ENCODE results near the gene FBXL17. TPM values are rescaled to one million over a fixed set of nuclear protein-coding genes. Genes with fewer than 3 reads are reported as not detected.
A peak's percentile ranks its signal among the peaks of the same experiment; 100 is the strongest.
"Not testable (repeated sequence)": the region's sequence is repeated elsewhere in the genome, so short reads cannot be mapped to it uniquely, and the experiment has no call there.

FBXL17 gene
- total RNA-seq, 1 experiment from 2014 or later: 11.6 TPM

DNA sequence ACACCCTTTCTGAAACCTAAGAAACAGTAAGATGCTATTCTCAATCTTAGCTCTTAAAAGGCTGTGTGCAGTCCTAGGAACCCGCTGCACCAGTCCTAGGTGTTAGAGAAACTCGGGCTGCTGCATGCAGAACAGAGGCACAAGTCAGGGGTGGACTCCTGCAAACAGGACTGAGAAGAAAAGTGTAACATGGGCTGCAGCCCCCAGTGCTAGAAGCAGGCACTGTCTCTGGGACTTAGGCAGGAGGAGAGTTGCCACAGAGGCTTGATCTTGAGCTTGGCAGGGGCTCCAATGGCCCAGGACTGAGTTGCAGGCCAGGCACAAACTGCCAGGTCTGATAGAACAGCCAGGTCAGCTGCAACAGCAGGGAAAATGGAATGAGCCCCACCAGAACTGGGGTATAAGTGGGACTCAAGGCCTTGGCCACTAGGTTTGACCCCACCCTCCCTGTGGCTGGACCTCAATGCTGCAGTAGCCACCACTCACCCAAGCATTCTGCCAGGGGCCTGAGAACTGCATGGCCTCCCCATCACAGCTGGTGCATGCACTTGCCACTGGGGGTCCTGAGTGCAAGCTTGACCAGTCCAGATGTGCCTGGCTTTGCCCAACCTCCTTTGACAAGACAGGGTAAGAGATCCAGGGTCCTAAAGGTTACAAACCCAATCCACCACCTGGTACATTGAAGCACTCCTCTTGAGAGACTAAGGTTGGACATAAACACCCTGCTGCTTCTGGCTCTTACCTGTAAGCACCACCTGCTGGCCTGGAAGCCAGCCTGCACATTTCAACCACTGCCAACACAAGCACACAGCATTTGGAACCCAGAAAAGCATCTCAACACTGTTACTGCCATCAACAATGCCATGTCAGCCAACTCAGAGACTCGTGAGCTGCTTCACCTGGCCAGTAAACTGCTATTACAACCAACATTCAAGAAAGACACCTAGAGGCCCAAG lies 103.3 kb downstream of the FBXL17 start:
- H3K27ac Mint-ChIP-seq (ENCODE audit: unreplicated experiment): peak overlapping the region; percentile 37
- H3K4me1 Mint-ChIP-seq (ENCODE audit: low read depth, unreplicated experiment): peaks cover 10% of the 10 kb centered on the region
- CTCF ChIA-PET: no interaction called here
- DNase-seq: no peak
- TF ChIP-seq, protein P1, sequence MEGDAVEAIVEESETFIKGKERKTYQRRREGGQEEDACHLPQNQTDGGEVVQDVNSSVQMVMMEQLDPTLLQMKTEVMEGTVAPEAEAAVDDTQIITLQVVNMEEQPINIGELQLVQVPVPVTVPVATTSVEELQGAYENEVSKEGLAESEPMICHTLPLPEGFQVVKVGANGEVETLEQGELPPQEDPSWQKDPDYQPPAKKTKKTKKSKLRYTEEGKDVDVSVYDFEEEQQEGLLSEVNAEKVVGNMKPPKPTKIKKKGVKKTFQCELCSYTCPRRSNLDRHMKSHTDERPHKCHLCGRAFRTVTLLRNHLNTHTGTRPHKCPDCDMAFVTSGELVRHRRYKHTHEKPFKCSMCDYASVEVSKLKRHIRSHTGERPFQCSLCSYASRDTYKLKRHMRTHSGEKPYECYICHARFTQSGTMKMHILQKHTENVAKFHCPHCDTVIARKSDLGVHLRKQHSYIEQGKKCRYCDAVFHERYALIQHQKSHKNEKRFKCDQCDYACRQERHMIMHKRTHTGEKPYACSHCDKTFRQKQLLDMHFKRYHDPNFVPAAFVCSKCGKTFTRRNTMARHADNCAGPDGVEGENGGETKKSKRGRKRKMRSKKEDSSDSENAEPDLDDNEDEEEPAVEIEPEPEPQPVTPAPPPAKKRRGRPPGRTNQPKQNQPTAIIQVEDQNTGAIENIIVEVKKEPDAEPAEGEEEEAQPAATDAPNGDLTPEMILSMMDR (IDR thresholded peaks at IDR 0.05; ENCODE audit: insufficient read depth in 1 of 2, low read depth in 1 of 2, low read length in 1 of 2, severe bottlenecking in 1 of 2, unreplicated experiment in 1 of 2): peak in 1 of 2 experiments; percentile 20
- no peaks in the 10 kb centered on the region for H3K27me3 Mint-ChIP-seq (ENCODE audit: insufficient read depth, unreplicated experiment)
- H3K4me3 Mint-ChIP-seq (ENCODE audit: unreplicated experiment): no peak overlapping the region
- no peaks in the 10 kb centered on the region for H3K27me3 ChIP-seq (replicated peaks; ENCODE audit: control insufficient read depth, insufficient read depth, low read length)
- POLR2A ChIA-PET: no interaction called here
- H3K4me3 ChIP-seq (ENCODE audit: low read depth, low read length): no peak overlapping the region
- BruUV-seq (replicated peaks): no TSS peak
- intact Hi-C loops (cut with micrococcal nuclease; ENCODE audit: unreplicated experiment): no loop called here
- H3K36me3 ChIP-seq (ENCODE audit: control insufficient read depth, insufficient read depth, low read length): no peaks in the 10 kb centered on the region
- H3K4me1 ChIP-seq: no peaks in the 10 kb centered on the region
- no peaks in the 10 kb centered on the region for H3K9me3 ChIP-seq
- H3K9me3 Mint-ChIP-seq (ENCODE audit: unreplicated experiment): peaks cover 16% of the 10 kb centered on the region
- no peaks in the 10 kb centered on the region for H3K36me3 Mint-ChIP-seq (ENCODE audit: insufficient read depth, unreplicated experiment)

DNA sequence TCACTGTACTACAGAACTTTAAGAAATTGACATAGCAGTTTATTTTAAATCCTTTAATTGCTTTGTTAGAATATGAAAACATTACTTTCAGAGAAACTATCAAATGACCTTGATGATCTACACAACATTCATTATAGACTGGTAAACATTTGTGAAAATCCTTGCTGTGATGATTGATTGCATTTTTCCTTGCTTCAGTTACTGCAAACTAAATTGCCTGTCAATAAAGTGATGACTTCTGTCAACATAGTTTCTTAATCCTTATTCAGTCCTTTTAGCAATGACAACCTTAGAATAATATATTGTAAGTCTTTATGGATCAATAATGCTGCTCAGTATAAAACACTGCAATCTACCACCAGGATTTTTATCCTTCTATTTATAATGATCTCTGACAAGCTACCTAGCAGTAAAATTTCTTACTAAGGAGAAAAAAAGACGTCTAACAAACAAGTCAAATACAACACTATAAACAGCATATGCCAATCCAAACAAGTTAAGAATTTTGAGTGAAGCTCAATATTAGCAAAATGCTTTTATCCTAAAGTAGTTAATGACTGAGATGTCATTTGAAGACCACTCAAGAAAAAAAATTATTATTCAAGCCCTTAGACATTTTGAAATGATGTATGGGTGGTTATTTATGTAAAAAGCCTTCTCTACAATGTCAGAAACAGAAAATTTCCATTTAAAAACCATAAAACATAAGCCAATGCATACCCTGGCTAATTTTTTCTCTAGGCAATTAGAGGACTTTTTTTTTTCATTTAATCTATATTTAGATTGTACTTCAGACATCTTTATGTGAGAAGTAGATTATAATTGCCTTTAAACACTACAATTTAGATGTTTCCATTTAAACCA lies 105.5 kb downstream of the FBXL17 start:
- Histone ChIP-seq H3K27me3 (replicated peaks; ENCODE audit: control insufficient read depth, insufficient read depth, low read length) (no peaks in the 10 kb centered on the region), H3K4me1 (no peaks in the 10 kb centered on the region), H3K36me3 (ENCODE audit: control insufficient read depth, insufficient read depth, low read length) (no peaks in the 10 kb centered on the region), H3K4me3 (ENCODE audit: low read depth, low read length) (no peak overlapping the region), H3K9me3 (no peaks in the 10 kb centered on the region)
- intact Hi-C loops (cut with micrococcal nuclease; ENCODE audit: unreplicated experiment): no loop called here
- TF ChIP-seq, protein P1 (IDR thresholded peaks at IDR 0.05; ENCODE audit: insufficient read depth in 1 of 2, low read depth in 1 of 2, low read length in 1 of 2, severe bottlenecking in 1 of 2, unreplicated experiment in 1 of 2): no peak
- H3K27me3 Mint-ChIP-seq (ENCODE audit: insufficient read depth, unreplicated experiment): no peaks in the 10 kb centered on the region
- H3K27ac Mint-ChIP-seq (ENCODE audit: unreplicated experiment): no peak overlapping the region
- no TSS peak for BruUV-seq (replicated peaks)
- no peak overlapping the region for H3K4me3 Mint-ChIP-seq (ENCODE audit: unreplicated experiment)
- POLR2A ChIA-PET: no interaction called here
- H3K4me1 Mint-ChIP-seq (ENCODE audit: low read depth, unreplicated experiment): peaks cover 10% of the 10 kb centered on the region
- no peak for DNase-seq
- H3K9me3 Mint-ChIP-seq (ENCODE audit: unreplicated experiment): peaks cover 5% of the 10 kb centered on the region
- CTCF ChIA-PET: no interaction called here
- no peaks in the 10 kb centered on the region for H3K36me3 Mint-ChIP-seq (ENCODE audit: insufficient read depth, unreplicated experiment)

DNA sequence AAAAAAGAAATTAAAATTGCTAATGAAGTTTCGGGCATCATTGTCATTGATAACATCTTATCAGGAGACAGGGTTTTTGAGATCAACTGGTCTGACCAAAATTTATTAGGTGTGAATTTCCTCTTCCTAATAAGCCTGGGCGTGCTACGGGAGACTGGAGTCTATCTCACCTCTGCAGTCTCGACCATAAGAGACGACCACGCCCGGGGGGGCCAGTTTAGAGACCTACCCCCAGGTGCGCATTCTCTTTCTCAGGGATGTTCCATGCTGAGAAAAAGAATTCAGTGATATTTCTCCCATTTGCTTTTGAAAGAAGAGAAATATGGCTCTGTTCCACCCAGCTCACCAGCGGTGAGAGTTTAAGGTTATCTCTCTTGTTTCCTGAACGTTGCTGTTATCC lies 107.8 kb downstream of the FBXL17 start:
- H3K36me3 ChIP-seq (ENCODE audit: control insufficient read depth, insufficient read depth, low read length); BruUV-seq (replicated peaks); H3K4me1 Mint-ChIP-seq (ENCODE audit: low read depth, unreplicated experiment); H3K27me3 ChIP-seq (replicated peaks; ENCODE audit: control insufficient read depth, insufficient read depth, low read length); H3K27me3 Mint-ChIP-seq (ENCODE audit: insufficient read depth, unreplicated experiment); H3K4me3 Mint-ChIP-seq (ENCODE audit: unreplicated experiment); H3K36me3 Mint-ChIP-seq (ENCODE audit: insufficient read depth, unreplicated experiment); H3K4me1 ChIP-seq; POLR2A ChIA-PET; intact Hi-C loops (cut with micrococcal nuclease; ENCODE audit: unreplicated experiment); H3K27ac Mint-ChIP-seq (ENCODE audit: unreplicated experiment); H3K9me3 ChIP-seq; DNase-seq; H3K9me3 Mint-ChIP-seq (ENCODE audit: unreplicated experiment); CTCF ChIA-PET; H3K4me3 ChIP-seq (ENCODE audit: low read depth, low read length): not testable (repeated sequence)

All from Caco-2 (cell line).